PC-3 (cell line): Measurements from ENCODE around the gene EME2. TPM values are rescaled to one million over a fixed set of nuclear protein-coding genes. Genes with fewer than 3 reads are reported as not detected.

ENCODE experiments used
- ATAC-seq: fragments of 200-7000 bp; cut with Tn5 transposase; 2 replicates; pipeline ENCODE4 v1.9.1; 2020; ENCODE audit warnings: mild to moderate bottlenecking, moderate library complexity
- BruUV-seq: library from RNA; stranded (reverse); fragments of 400-500 nt; replicated peaks from 2 replicates; lab custom pipeline; 2021; lab: Mats Ljungman, UMichigan
- CTCF ChIA-PET: fragments of 300-600 bp; sonication (Branson Sonifier 250); formaldehyde crosslinking; loops from one replicate; lab custom pipeline; 2022; ENCODE audit warnings: antibody characterized with exemption; lab: Charles Lee
- POLR2A ChIA-PET: fragments of 300-600 bp; sonication (Branson Sonifier 250); formaldehyde crosslinking; loops from one replicate; lab custom pipeline; 2022; ENCODE audit warnings: antibody characterized with exemption; ENCODE audit not compliant: unreplicated experiment; lab: Charles Lee
- DNase-seq: peaks from one replicate; pipeline ENCODE4 v3.0.0-alpha.2; 2015
- H2AFZ ChIP-seq: fragments of 300-600 bp; sonication (generic); 2 replicates; pipeline ENCODE4 v1.6.0; 2016; ENCODE audit warnings: antibody characterized with exemption, low read length
- H3F3A ChIP-seq: fragments of 300-600 bp; sonication (generic); one replicate; pipeline ENCODE4 v1.6.0; 2017; ENCODE audit warnings: antibody characterized with exemption, low read length, control low read depth, mild to moderate bottlenecking; ENCODE audit not compliant: unreplicated experiment
- H3K27ac ChIP-seq: fragments of 300-600 bp; sonication (generic); 2 replicates; pipeline ENCODE4 v1.5.1; 2016; ENCODE audit warnings: mild to moderate bottlenecking, low read length
- H3K27me3 ChIP-seq: fragments of 300-600 bp; sonication (generic); 2 replicates; pipeline ENCODE4 v1.6.1; 2016; ENCODE audit warnings: low read length, mixed read lengths
- H3K36me3 ChIP-seq: fragments of 300-600 bp; sonication (generic); 2 replicates; pipeline ENCODE4 v1.6.1; 2016; ENCODE audit warnings: low read depth, mixed run types, low read length, mixed read lengths
- H3K4me1 ChIP-seq: fragments of 300-600 bp; sonication (generic); 2 replicates; pipeline ENCODE4 v1.5.1; 2016; ENCODE audit warnings: low read length; ENCODE audit not compliant: insufficient read depth
- H3K4me2 ChIP-seq: fragments of 300-600 bp; sonication (generic); 2 replicates; pipeline ENCODE4 v1.6.0; 2016; ENCODE audit warnings: low read length
- H3K4me3 ChIP-seq: fragments of 300-600 bp; sonication (generic); 2 replicates; pipeline ENCODE4 v1.5.1; 2016; ENCODE audit warnings: mild to moderate bottlenecking, low read length, mixed read lengths
- H3K79me2 ChIP-seq: fragments of 300-600 bp; sonication (generic); 2 replicates; pipeline ENCODE4 v1.6.1; 2017; ENCODE audit warnings: low read length, mixed read lengths
- H3K9ac ChIP-seq: fragments of 300-600 bp; sonication (generic); 2 replicates; pipeline ENCODE4 v1.6.0; 2016; ENCODE audit warnings: mild to moderate bottlenecking, low read length
- H3K9me2 ChIP-seq: fragments of 300-600 bp; sonication (generic); replicated peaks from 2 replicates; pipeline ENCODE4 v1.6.1; 2016; ENCODE audit warnings: mixed run types, low read length, mixed read lengths
- H3K9me3 ChIP-seq: fragments of 300-600 bp; sonication (generic); 2 replicates; pipeline ENCODE4 v1.6.1; 2016; ENCODE audit warnings: low read length, mixed read lengths
- H4K20me1 ChIP-seq: fragments of 300-600 bp; sonication (generic); 2 replicates; pipeline ENCODE4 v1.6.1; 2016; ENCODE audit warnings: low read length, mixed read lengths
- EZH2 ChIP-seq: fragments of 300-600 bp; sonication (generic); IDR thresholded peaks from one replicate; pipeline ENCODE4 v1.6.1; 2017; ENCODE audit warnings: antibody characterized with exemption, mild to moderate bottlenecking, low read length; ENCODE audit not compliant: unreplicated experiment
- EZH2phosphoT487 ChIP-seq: fragments of 300-600 bp; sonication (generic); IDR thresholded peaks from 2 replicates; pipeline ENCODE4 v1.6.1; 2018; ENCODE audit warnings: mild to moderate bottlenecking, antibody characterized with exemption, low read length, borderline replicate concordance
- intact Hi-C: fragments of 100-400 bp; cut with micrococcal nuclease; formaldehyde crosslinking; loops from 2 replicates; pipeline ENCODE4 v1.9.0; 2023
- total RNA-seq: library from RNA; depleted of rRNA; stranded (reverse); fragments of >200 nt; gene quantifications from 2 replicates; pipeline ENCODE4 v1.2.3, GENCODE V29; 2014
- TF ChIP-seq, protein P1 (sequence below): fragments of 300-600 bp; sonication (generic); conservative IDR thresholded peaks from 2 replicates; pipeline ENCODE4 v1.5.1; 2017; ENCODE audit warnings: antibody characterized with exemption, low read depth, mild to moderate bottlenecking, low read length

The EME2 gene
- total RNA-seq, 1 experiment from 2014 or later = 12.5 TPM

GRCh38 chr16:1789643-1790045, 17.0 kb downstream of the EME2 start:
- H3K79me2 ChIP-seq = peaks cover 20% of the 10 kb centered on the region
- no TSS peak for BruUV-seq
- H3K9me2 ChIP-seq = no peaks in the 10 kb centered on the region
- no peaks in the 10 kb centered on the region for H4K20me1 ChIP-seq
- intact Hi-C loops = no loop called here
- H3K4me1 ChIP-seq = no peaks in the 10 kb centered on the region
- H3K4me3 ChIP-seq = no peak overlapping the region
- no peak for ATAC-seq
- ChIA-PET POLR2A (no interaction called here), CTCF (no interaction called here)
- H2AFZ ChIP-seq = no peak overlapping the region
- TF ChIP-seq, protein P1, sequence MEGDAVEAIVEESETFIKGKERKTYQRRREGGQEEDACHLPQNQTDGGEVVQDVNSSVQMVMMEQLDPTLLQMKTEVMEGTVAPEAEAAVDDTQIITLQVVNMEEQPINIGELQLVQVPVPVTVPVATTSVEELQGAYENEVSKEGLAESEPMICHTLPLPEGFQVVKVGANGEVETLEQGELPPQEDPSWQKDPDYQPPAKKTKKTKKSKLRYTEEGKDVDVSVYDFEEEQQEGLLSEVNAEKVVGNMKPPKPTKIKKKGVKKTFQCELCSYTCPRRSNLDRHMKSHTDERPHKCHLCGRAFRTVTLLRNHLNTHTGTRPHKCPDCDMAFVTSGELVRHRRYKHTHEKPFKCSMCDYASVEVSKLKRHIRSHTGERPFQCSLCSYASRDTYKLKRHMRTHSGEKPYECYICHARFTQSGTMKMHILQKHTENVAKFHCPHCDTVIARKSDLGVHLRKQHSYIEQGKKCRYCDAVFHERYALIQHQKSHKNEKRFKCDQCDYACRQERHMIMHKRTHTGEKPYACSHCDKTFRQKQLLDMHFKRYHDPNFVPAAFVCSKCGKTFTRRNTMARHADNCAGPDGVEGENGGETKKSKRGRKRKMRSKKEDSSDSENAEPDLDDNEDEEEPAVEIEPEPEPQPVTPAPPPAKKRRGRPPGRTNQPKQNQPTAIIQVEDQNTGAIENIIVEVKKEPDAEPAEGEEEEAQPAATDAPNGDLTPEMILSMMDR = no peak
- TF ChIP-seq EZH2phosphoT487 = no peak
- TF ChIP-seq EZH2 = no peak
- no peaks in the 10 kb centered on the region for H3F3A ChIP-seq
- H3K4me2 ChIP-seq = no peak overlapping the region
- H3K27ac ChIP-seq = no peak overlapping the region
- no peaks in the 10 kb centered on the region for H3K9me3 ChIP-seq
- H3K36me3 ChIP-seq = no peaks in the 10 kb centered on the region
- H3K27me3 ChIP-seq = no peaks in the 10 kb centered on the region
- DNase-seq = no peak
- H3K9ac ChIP-seq = no peak overlapping the region

GRCh38 chr16:1790261-1790610, 17.6 kb downstream of the EME2 start:
- Histone ChIP-seq H2AFZ (no peak overlapping the region), H3K27me3 (no peaks in the 10 kb centered on the region), H4K20me1 (no peaks in the 10 kb centered on the region), H3K27ac (no peak overlapping the region), H3K9me3 (no peaks in the 10 kb centered on the region), H3K79me2 (peaks cover 14% of the 10 kb centered on the region), H3K9me2 (no peaks in the 10 kb centered on the region), H3K9ac (no peak overlapping the region), H3K4me1 (no peaks in the 10 kb centered on the region), H3K36me3 (no peaks in the 10 kb centered on the region), H3K4me3 (no peak overlapping the region), H3F3A (no peaks in the 10 kb centered on the region), H3K4me2 (no peak overlapping the region)
- intact Hi-C loops = no loop called here
- ATAC-seq (no peak), DNase-seq (no peak)
- ChIA-PET CTCF (no interaction called here), POLR2A (no interaction called here)
- TF ChIP-seq, protein P1 = no peak
- TF ChIP-seq EZH2phosphoT487 (no peak), EZH2 (no peak)
- BruUV-seq = no TSS peak

DNA sequence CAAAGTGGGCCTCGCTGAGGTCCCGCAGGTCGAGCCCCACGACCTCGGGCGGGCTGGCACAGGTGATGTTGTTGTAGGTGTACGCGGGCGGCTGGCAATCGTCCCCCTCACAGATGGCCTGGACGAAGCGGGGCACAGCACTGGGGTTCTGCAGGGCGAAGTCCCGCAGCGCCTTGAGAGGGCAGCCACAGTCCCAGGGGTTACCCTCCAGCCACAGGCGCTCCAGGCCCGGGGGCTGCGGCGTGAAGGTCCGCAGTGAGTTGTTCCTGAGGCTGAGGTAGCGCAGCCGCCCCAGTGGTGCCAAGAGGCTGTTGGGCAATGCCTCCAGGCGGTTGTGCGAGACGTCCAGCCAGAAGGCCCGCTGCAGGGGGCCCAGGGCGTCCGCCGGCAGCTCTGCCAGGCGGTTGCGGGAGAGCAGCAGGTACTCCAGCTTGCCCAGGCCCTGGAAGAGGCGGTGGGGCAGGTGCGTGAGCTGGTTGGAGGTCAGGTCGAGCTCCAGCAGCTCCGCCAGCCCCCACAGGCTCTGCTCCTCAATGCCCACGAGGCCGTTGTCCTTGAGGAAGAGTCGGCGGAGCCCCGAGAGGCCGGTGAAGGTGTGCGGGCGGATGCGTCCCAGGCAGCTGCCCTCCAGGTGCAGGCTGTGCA, 18.1 kb downstream of the EME2 start:
- TF ChIP-seq, protein P1 = no peak
- TF ChIP-seq EZH2 (no peak), EZH2phosphoT487 (no peak)
- no peak overlapping the region for H3K9ac ChIP-seq
- CTCF ChIA-PET = no interaction called here
- H3K9me2 ChIP-seq = no peaks in the 10 kb centered on the region
- no peak overlapping the region for H2AFZ ChIP-seq
- no peaks in the 10 kb centered on the region for H3K4me1 ChIP-seq
- no peaks in the 10 kb centered on the region for H3K36me3 ChIP-seq
- intact Hi-C loops = no loop called here
- BruUV-seq = no TSS peak
- H3K27me3 ChIP-seq = no peaks in the 10 kb centered on the region
- H3K9me3 ChIP-seq = no peaks in the 10 kb centered on the region
- no peaks in the 10 kb centered on the region for H3F3A ChIP-seq
- no peak overlapping the region for H3K4me2 ChIP-seq
- DNase-seq (no peak), ATAC-seq (no peak)
- no peak overlapping the region for H3K27ac ChIP-seq
- no peak overlapping the region for H3K4me3 ChIP-seq
- peaks cover 9% of the 10 kb centered on the region for H3K79me2 ChIP-seq
- no peaks in the 10 kb centered on the region for H4K20me1 ChIP-seq
- POLR2A ChIA-PET = no interaction called here
